Suprapubic skin (tissue), 4 donors: ENCODE data around the gene PLB1.

ENCODE experiments used
- POLR2A ChIP-seq, 2 donors: fragments of 450-650 bp; IDR thresholded peaks; one replicate each; pipeline ENCODE4 v1.6.1; 2017; ENCODE audit warnings: antibody characterized with exemption in 2 of 2, mild to moderate bottlenecking in 2 of 2, moderate library complexity in 2 of 2
- POLR2AphosphoS5 ChIP-seq, 3 donors: sonication (generic); formaldehyde crosslinking; IDR thresholded peaks; one replicate each; pipeline ENCODE4 v1.6.1; 2017; ENCODE audit warnings: antibody characterized with exemption in 3 of 3
- TF ChIP-seq, protein P1 (sequence below), 2 donors: fragments of 200-600 bp in 1 of 2; fragments of 450-650 bp in 1 of 2; sonication (generic) in 1 of 2; IDR thresholded peaks; one replicate each; pipeline ENCODE4 v1.5.1; 2016 to 2019; ENCODE audit warnings: antibody characterized with exemption in 2 of 2, mild to moderate bottlenecking in 1 of 2, moderate library complexity in 1 of 2

DNA sequence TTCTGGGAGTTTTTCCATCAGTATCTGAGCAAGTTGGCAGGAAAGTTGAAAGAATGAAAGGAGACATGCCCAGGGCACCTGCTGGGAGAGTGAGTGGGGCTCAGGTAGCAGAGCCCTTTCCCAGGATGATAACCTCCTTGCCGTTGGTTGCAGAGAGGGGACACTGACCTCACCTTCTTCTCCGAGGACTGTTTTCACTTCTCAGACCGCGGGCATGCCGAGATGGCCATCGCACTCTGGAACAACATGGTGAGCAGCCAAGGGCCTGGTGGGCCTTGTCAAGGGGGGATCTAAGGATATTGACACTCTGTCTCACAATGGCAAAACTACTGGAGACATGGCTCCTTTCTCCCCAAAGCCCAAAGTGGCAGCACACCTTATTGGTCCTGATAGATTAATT lies 136.9 kb downstream of the PLB1 start:
- TF ChIP-seq, protein P1, sequence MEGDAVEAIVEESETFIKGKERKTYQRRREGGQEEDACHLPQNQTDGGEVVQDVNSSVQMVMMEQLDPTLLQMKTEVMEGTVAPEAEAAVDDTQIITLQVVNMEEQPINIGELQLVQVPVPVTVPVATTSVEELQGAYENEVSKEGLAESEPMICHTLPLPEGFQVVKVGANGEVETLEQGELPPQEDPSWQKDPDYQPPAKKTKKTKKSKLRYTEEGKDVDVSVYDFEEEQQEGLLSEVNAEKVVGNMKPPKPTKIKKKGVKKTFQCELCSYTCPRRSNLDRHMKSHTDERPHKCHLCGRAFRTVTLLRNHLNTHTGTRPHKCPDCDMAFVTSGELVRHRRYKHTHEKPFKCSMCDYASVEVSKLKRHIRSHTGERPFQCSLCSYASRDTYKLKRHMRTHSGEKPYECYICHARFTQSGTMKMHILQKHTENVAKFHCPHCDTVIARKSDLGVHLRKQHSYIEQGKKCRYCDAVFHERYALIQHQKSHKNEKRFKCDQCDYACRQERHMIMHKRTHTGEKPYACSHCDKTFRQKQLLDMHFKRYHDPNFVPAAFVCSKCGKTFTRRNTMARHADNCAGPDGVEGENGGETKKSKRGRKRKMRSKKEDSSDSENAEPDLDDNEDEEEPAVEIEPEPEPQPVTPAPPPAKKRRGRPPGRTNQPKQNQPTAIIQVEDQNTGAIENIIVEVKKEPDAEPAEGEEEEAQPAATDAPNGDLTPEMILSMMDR (IDR thresholded peaks at IDR 0.05) = no peak
- TF ChIP-seq POLR2AphosphoS5 (IDR thresholded peaks at IDR 0.05) (no peak), POLR2A (IDR thresholded peaks at IDR 0.05) (no peak)
